GM12891 (cell line): Measurements from ENCODE around the gene SP4.

Source experiments
- DNase-seq: peaks from one replicate; pipeline ENCODE4 v3.0.0; 2011; ENCODE audit warnings: low spot score; ENCODE audit not compliant: insufficient read length
- FAIRE-seq: peaks from 2 replicates; lab custom pipeline; 2011; peaks lifted over from hg19 to GRCh38; lab: Jason Lieb, UNC
- PAX5 ChIP-seq: IDR thresholded peaks from 2 replicates; pipeline ENCODE4 v1.6.1; 2011; ENCODE audit warnings: low read length, moderate library complexity, mild to moderate bottlenecking; ENCODE audit not compliant: insufficient read depth, severe bottlenecking
- POLR2A ChIP-seq: IDR thresholded peaks from 2 replicates; pipeline ENCODE4 v1.6.1; 2011; ENCODE audit warnings: low read depth, low read length, control low read depth
- POLR2AphosphoS5 ChIP-seq: IDR thresholded peaks from 2 replicates; pipeline ENCODE4 v1.6.1; 2011; ENCODE audit warnings: low read depth, low read length, control low read depth
- POU2F2 ChIP-seq: IDR thresholded peaks from 2 replicates; pipeline ENCODE4 v1.6.1; 2011; ENCODE audit warnings: low read depth, mild to moderate bottlenecking, control low read depth, low read length, moderate library complexity
- SPI1 ChIP-seq: IDR thresholded peaks from 2 replicates; pipeline ENCODE4 v1.6.1; 2011; ENCODE audit warnings: low read depth, low read length, control low read depth
- TAF1 ChIP-seq: IDR thresholded peaks from 2 replicates; pipeline ENCODE4 v1.6.1; 2011; ENCODE audit warnings: low read depth, low read length, control low read depth

SP4 gene

GRCh38 chr7:21542891-21543527, 115.1 kb downstream of the SP4 start, which contains the start of gene DNAH11:
TSS of gene DNAH11 (plus strand) at chr7:21543039. CDS start at chr7:21543246, 207 bp downstream.
- peak; percentile 37 for DNase-seq
- no peak for FAIRE-seq
- TF ChIP-seq TAF1 (no peak), POLR2A (no peak), POU2F2 (no peak), SPI1 (no peak), POLR2AphosphoS5 (no peak), PAX5 (no peak)

- FAIRE-seq (no peak), DNase-seq (no peak)
- no peak for TF ChIP-seq PAX5
- TF ChIP-seq SPI1 = no peak
- no peak for TF ChIP-seq POLR2A
- TF ChIP-seq POLR2AphosphoS5 = no peak
- no peak for TF ChIP-seq TAF1
Observed at GRCh38 chr7:21543528-21544302, 115.8 kb downstream of the SP4 start.

GRCh38 chr7:21544303-21544656, 116.4 kb downstream of the SP4 start:
- TF ChIP-seq POU2F2 (no peak), POLR2A (no peak)
- DNase-seq (no peak), FAIRE-seq (no peak)

GRCh38 chr7:21544715-21545114, 116.8 kb downstream of the SP4 start:
- no peak for FAIRE-seq
- TF ChIP-seq POLR2A (no peak), SPI1 (no peak), POU2F2 (no peak), POLR2AphosphoS5 (no peak), PAX5 (no peak), TAF1 (no peak)
- no peak for DNase-seq

GRCh38 chr7:21547501-21547900, 119.6 kb downstream of the SP4 start:
- no peak for FAIRE-seq

GRCh38 chr7:21548491-21548890, 120.6 kb downstream of the SP4 start:
- DNase-seq (no peak), FAIRE-seq (no peak)
- no peak for TF ChIP-seq PAX5
- no peak for TF ChIP-seq POU2F2
- no peak for TF ChIP-seq POLR2A
- no peak for TF ChIP-seq POLR2AphosphoS5
- no peak for TF ChIP-seq TAF1
- no peak for TF ChIP-seq SPI1

More at GRCh38 chr7:21547501-21547900, 119.6 kb downstream of the SP4 start:
- TF ChIP-seq POU2F2 (no peak), SPI1 (no peak)
- no peak for DNase-seq

- TF ChIP-seq POLR2A (no peak), POU2F2 (no peak), PAX5 (no peak), TAF1 (no peak), POLR2AphosphoS5 (no peak), SPI1 (no peak)
- DNase-seq = no peak
Observed at GRCh38 chr7:21550076-21550475, 122.2 kb downstream of the SP4 start.

GRCh38 chr7:21550821-21551531, 123.1 kb downstream of the SP4 start:
- FAIRE-seq = no peak
- TF ChIP-seq PAX5 = no peak
- no peak for TF ChIP-seq SPI1
- TF ChIP-seq POLR2A = no peak
- TF ChIP-seq TAF1 = no peak
- TF ChIP-seq POLR2AphosphoS5 = no peak
- no peak for TF ChIP-seq POU2F2
- DNase-seq = no peak

More at GRCh38 chr7:21550076-21550475, 122.2 kb downstream of the SP4 start:
- no peak for FAIRE-seq

- TF ChIP-seq TAF1 = no peak
- TF ChIP-seq SPI1 = no peak
- TF ChIP-seq POLR2A = no peak
- no peak for TF ChIP-seq PAX5
- TF ChIP-seq POLR2AphosphoS5 = no peak
- TF ChIP-seq POU2F2 = no peak
- no peak for DNase-seq
- FAIRE-seq = no peak
Observed at GRCh38 chr7:21562385-21562784, 134.5 kb downstream of the SP4 start.
